Sigmoid colon (tissue), 4 donors: ENCODE measurements around the gene SDR42E1.

ENCODE experiments used
- CTCF ChIP-seq, 4 experiments: fragments of 450-650 bp in 3 of 4; fragments of 200-600 bp in 1 of 4; IDR thresholded peaks; one replicate each; pipeline ENCODE4 v1.5.1; 2016 to 2019; ENCODE audit warnings: antibody characterized with exemption in 4 of 4, mild to moderate bottlenecking in 3 of 4, moderate library complexity in 2 of 4
- POLR2A ChIP-seq, 2 donors: fragments of 450-650 bp; IDR thresholded peaks; one replicate each; pipeline ENCODE4 v1.6.1; 2016; ENCODE audit warnings: antibody characterized with exemption in 2 of 2, mild to moderate bottlenecking in 2 of 2, moderate library complexity in 2 of 2
- POLR2AphosphoS5 ChIP-seq, 4 donors: sonication (generic); formaldehyde crosslinking; IDR thresholded peaks; one replicate each; pipeline ENCODE4 v1.6.1; 2017; ENCODE audit warnings: antibody characterized with exemption in 4 of 4

- TF ChIP-seq CTCF (IDR thresholded peaks at IDR 0.05) (no peak), POLR2A (IDR thresholded peaks at IDR 0.05) (no peak), POLR2AphosphoS5 (IDR thresholded peaks at IDR 0.05) (no peak)
These were observed 16.4 kb upstream of the SDR42E1 start for GRCh38 chr16:82027629-82028064.
